H1 (cell line): ENCODE measurements around the gene C1orf185. TPM values are rescaled to one million over a fixed set of nuclear protein-coding genes. Genes with fewer than 3 reads are reported as not detected.

Experiments used
- ZNF274 ChIP-seq: IDR thresholded peaks from 2 replicates; pipeline ENCODE4 v1.7.0; 2012; ENCODE audit warnings: low read length, borderline replicate concordance; ENCODE audit errors: extremely low read depth
- polyA plus RNA-seq, 7 experiments: library from polyadenylated mRNA; depleted of rRNA in 3 of 7; stranded (reverse) in 5 of 7; unstranded in 2 of 7; fragments of >200 nt in 5 of 7; fragments of 200-250 nt in 2 of 7; gene quantifications; 1 replicate in 5 of 7; 2 replicates in 1 of 7; 4 replicates in 1 of 7; pipeline versions ENCODE4 v1.2.1 to v1.2.3, GENCODE V29; 2011 to 2013; ENCODE audit warnings: missing spikeins in 2 of 7, mixed read lengths in 2 of 7
- total RNA-seq: library from RNA; stranded (reverse); fragmentation: NEBNext Ultra II Directional; extraction: Animal tissue kit (Norgen Biotek cat#: 25700); gene quantifications from 2 replicates; pipeline ENCODE4 v1.2.1, GENCODE V29; 2021
- TF ChIP-seq, protein P1 (sequence below): fragments of 300-600 bp; sonication (generic); IDR thresholded peaks from 2 replicates; pipeline ENCODE4 v1.7.1; 2012; ENCODE audit warnings: low read length, moderate library complexity, mild to moderate bottlenecking, inconsistent platforms; ENCODE audit not compliant: insufficient replicate concordance

Gene C1orf185
- total and polyA plus RNA-seq, 2 of the 8 experiments (the other 6 are each of a cell fraction or from before 2014, with no cell fraction given) = not detected

DNA sequence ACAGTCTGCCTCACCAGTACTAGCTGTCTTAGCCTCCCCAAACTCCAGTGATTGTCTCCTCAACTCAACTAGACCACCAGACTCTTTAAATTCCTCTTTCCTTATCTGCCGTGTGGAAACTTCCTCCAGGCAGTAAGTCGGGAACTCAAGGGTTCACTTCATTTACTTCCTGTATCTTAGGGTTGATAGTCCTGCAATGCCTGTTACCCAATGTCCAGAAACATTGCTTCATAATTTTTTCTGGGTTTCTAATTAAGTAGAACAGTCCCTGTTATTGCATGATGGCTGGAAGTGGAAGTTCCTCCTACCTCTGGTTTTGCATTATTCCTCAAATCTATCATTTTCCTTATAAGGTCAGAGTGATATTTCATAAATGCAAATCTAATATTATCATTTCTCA lies 73.2 kb downstream of the C1orf185 start (continued):
- TF ChIP-seq, protein P1, sequence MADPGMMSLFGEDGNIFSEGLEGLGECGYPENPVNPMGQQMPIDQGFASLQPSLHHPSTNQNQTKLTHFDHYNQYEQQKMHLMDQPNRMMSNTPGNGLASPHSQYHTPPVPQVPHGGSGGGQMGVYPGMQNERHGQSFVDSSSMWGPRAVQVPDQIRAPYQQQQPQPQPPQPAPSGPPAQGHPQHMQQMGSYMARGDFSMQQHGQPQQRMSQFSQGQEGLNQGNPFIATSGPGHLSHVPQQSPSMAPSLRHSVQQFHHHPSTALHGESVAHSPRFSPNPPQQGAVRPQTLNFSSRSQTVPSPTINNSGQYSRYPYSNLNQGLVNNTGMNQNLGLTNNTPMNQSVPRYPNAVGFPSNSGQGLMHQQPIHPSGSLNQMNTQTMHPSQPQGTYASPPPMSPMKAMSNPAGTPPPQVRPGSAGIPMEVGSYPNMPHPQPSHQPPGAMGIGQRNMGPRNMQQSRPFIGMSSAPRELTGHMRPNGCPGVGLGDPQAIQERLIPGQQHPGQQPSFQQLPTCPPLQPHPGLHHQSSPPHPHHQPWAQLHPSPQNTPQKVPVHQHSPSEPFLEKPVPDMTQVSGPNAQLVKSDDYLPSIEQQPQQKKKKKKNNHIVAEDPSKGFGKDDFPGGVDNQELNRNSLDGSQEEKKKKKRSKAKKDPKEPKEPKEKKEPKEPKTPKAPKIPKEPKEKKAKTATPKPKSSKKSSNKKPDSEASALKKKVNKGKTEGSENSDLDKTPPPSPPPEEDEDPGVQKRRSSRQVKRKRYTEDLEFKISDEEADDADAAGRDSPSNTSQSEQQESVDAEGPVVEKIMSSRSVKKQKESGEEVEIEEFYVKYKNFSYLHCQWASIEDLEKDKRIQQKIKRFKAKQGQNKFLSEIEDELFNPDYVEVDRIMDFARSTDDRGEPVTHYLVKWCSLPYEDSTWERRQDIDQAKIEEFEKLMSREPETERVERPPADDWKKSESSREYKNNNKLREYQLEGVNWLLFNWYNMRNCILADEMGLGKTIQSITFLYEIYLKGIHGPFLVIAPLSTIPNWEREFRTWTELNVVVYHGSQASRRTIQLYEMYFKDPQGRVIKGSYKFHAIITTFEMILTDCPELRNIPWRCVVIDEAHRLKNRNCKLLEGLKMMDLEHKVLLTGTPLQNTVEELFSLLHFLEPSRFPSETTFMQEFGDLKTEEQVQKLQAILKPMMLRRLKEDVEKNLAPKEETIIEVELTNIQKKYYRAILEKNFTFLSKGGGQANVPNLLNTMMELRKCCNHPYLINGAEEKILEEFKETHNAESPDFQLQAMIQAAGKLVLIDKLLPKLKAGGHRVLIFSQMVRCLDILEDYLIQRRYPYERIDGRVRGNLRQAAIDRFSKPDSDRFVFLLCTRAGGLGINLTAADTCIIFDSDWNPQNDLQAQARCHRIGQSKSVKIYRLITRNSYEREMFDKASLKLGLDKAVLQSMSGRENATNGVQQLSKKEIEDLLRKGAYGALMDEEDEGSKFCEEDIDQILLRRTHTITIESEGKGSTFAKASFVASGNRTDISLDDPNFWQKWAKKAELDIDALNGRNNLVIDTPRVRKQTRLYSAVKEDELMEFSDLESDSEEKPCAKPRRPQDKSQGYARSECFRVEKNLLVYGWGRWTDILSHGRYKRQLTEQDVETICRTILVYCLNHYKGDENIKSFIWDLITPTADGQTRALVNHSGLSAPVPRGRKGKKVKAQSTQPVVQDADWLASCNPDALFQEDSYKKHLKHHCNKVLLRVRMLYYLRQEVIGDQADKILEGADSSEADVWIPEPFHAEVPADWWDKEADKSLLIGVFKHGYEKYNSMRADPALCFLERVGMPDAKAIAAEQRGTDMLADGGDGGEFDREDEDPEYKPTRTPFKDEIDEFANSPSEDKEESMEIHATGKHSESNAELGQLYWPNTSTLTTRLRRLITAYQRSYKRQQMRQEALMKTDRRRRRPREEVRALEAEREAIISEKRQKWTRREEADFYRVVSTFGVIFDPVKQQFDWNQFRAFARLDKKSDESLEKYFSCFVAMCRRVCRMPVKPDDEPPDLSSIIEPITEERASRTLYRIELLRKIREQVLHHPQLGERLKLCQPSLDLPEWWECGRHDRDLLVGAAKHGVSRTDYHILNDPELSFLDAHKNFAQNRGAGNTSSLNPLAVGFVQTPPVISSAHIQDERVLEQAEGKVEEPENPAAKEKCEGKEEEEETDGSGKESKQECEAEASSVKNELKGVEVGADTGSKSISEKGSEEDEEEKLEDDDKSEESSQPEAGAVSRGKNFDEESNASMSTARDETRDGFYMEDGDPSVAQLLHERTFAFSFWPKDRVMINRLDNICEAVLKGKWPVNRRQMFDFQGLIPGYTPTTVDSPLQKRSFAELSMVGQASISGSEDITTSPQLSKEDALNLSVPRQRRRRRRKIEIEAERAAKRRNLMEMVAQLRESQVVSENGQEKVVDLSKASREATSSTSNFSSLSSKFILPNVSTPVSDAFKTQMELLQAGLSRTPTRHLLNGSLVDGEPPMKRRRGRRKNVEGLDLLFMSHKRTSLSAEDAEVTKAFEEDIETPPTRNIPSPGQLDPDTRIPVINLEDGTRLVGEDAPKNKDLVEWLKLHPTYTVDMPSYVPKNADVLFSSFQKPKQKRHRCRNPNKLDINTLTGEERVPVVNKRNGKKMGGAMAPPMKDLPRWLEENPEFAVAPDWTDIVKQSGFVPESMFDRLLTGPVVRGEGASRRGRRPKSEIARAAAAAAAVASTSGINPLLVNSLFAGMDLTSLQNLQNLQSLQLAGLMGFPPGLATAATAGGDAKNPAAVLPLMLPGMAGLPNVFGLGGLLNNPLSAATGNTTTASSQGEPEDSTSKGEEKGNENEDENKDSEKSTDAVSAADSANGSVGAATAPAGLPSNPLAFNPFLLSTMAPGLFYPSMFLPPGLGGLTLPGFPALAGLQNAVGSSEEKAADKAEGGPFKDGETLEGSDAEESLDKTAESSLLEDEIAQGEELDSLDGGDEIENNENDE = no peak
- no peak for TF ChIP-seq ZNF274
